SK-MEL-5 (cell line): Measurements from ENCODE around the gene TPST2. TPM values are rescaled to one million over a fixed set of nuclear protein-coding genes. Genes with fewer than 3 reads are reported as not detected.

Experiments
- DNase-seq: peaks from one replicate; pipeline ENCODE4 v3.0.0-alpha.2; 2016; ENCODE audit warnings: low read depth, low spot score
- in situ Hi-C: cut with HindIII; loops from 2 replicates; pipeline ENCODE4 v1.10.0; 2016; ENCODE audit warnings: low sequenced_read_pairs, high pct_unique_total_duplicates, low pct_unique_long_range_greater_than_20kb
- total RNA-seq: library from RNA; depleted of rRNA; stranded (reverse); fragments of >200 nt; shearing (Covaris generic); gene quantifications from 2 replicates; pipeline ENCODE4 v1.2.3, GENCODE V29; 2014

Gene TPST2
- total RNA-seq, 1 experiment from 2014 or later = 30.5 TPM

GRCh38 chr22:26566994-26567393, 22.9 kb downstream of the TPST2 start:
- in situ Hi-C loops = no loop called here

GRCh38 chr22:26565889-26566288, 24.0 kb downstream of the TPST2 start:
- in situ Hi-C loops = no loop called here
- DNase-seq = no peak

More at GRCh38 chr22:26566994-26567393, 22.9 kb downstream of the TPST2 start:
- DNase-seq = no peak

GRCh38 chr22:26565181-26565580, 24.8 kb downstream of the TPST2 start:
- in situ Hi-C loops = no loop called here
- no peak for DNase-seq

- no peak for DNase-seq
- in situ Hi-C loops = no loop called here
Observed at GRCh38 chr22:26564672-26565071, 25.3 kb downstream of the TPST2 start.

GRCh38 chr22:26564181-26564580, 25.8 kb downstream of the TPST2 start:
- in situ Hi-C loops = no loop called here
- no peak for DNase-seq

GRCh38 chr22:26563022-26563421, 26.9 kb downstream of the TPST2 start:
- in situ Hi-C loops = no loop called here

GRCh38 chr22:26561756-26562417, 28.0 kb downstream of the TPST2 start:
- in situ Hi-C loops = no loop called here
- no peak for DNase-seq

More at GRCh38 chr22:26563022-26563421, 26.9 kb downstream of the TPST2 start:
- peak; percentile 19 for DNase-seq

- in situ Hi-C loops = no loop called here
- DNase-seq = no peak
Observed at GRCh38 chr22:26559961-26560575, 29.9 kb downstream of the TPST2 start.

- DNase-seq = no peak
- in situ Hi-C loops = no loop called here
Observed at GRCh38 chr22:26558248-26558895, 31.6 kb downstream of the TPST2 start.

GRCh38 chr22:26556904-26557303, 33.0 kb downstream of the TPST2 start:
- no peak for DNase-seq
- in situ Hi-C loops = no loop called here

GRCh38 chr22:26555478-26555877, 34.5 kb downstream of the TPST2 start:
- in situ Hi-C loops = no loop called here
- no peak for DNase-seq

GRCh38 chr22:26554956-26555355, 35.0 kb downstream of the TPST2 start:
- no peak for DNase-seq
- in situ Hi-C loops = no loop called here

- DNase-seq = peak; percentile 73
Observed at GRCh38 chr22:26553056-26553752, 36.7 kb downstream of the TPST2 start.

GRCh38 chr22:26552466-26552865, 37.5 kb downstream of the TPST2 start:
- in situ Hi-C loops = no loop called here
- DNase-seq = no peak

More at GRCh38 chr22:26553056-26553752, 36.7 kb downstream of the TPST2 start:
- in situ Hi-C loops = no loop called here

- DNase-seq = no peak
- in situ Hi-C loops = no loop called here
Observed at GRCh38 chr22:26551568-26551967, 38.4 kb downstream of the TPST2 start.

- no peak for DNase-seq
- in situ Hi-C loops = no loop called here
Observed at GRCh38 chr22:26550498-26551033, 39.4 kb downstream of the TPST2 start.

- in situ Hi-C loops = no loop called here
- DNase-seq = no peak
Observed at GRCh38 chr22:26549902-26550497, 39.9 kb downstream of the TPST2 start.

GRCh38 chr22:26548984-26549383, 40.9 kb downstream of the TPST2 start:
- DNase-seq = no peak
- in situ Hi-C loops = no loop called here
